ENCODE measurements around the gene BMP4.

The BMP4 gene

DNA sequence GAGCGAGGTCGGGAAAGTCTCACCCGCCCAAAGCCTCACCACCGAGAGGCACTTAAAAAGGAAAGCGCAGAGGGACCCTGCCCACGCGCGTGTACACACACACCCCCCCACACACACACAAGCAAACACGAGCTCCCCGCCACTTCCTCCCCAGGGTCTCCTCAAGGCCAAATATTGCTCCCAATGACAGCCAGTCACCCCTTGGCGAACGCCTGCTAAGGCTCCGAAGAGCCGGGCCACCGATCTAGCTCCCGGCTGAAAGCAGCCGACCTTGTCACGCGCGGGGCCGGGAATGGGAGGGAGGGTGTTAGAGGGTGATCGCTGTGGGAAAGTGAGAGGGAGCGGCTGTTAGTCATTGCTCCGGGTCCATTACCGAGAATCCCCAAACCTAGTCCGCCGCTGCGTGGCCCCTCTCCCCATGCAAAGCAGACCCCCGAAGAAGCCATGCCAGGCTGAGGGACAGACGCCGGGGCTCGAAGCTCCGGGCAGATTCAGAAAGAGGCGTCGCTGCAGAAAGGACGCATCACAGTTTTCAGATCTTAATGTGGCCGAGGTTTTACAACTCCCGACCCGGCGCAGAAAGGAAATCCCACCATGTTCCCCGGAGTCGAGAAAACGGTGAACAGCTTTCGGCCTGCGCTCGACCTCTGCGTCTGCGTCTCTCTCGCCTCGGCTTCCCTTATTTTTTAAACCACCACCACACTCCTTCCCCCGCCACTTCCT, 2.6 kb downstream of the BMP4 start:
- peaks cover 96% of the 10 kb centered on the region for H3K27me3 ChIP-seq (ENCODE audit: control insufficient read depth, insufficient read depth, low read length, poor library complexity, severe bottlenecking)
- H3K9me3 ChIP-seq (ENCODE audit: control insufficient read depth, low read length): no peaks in the 10 kb centered on the region
- peaks cover 12% of the 10 kb centered on the region for H3K4me1 ChIP-seq (ENCODE audit: control insufficient read depth, insufficient read depth, low read length)
- no peak overlapping the region for H3K27ac ChIP-seq (ENCODE audit: insufficient read depth, low read depth, low read length, poor library complexity, severe bottlenecking)
- 0% methylated on average over 51 of the region's 51 CpGs for WGBS, 2 experiments
- H3K4me3 ChIP-seq (ENCODE audit: insufficient read depth, low read depth, low read length): peak overlapping the region; percentile 61
- peaks cover 8% of the 10 kb centered on the region for H3K36me3 ChIP-seq (ENCODE audit: control insufficient read depth, insufficient read depth, low read length)

DNA sequence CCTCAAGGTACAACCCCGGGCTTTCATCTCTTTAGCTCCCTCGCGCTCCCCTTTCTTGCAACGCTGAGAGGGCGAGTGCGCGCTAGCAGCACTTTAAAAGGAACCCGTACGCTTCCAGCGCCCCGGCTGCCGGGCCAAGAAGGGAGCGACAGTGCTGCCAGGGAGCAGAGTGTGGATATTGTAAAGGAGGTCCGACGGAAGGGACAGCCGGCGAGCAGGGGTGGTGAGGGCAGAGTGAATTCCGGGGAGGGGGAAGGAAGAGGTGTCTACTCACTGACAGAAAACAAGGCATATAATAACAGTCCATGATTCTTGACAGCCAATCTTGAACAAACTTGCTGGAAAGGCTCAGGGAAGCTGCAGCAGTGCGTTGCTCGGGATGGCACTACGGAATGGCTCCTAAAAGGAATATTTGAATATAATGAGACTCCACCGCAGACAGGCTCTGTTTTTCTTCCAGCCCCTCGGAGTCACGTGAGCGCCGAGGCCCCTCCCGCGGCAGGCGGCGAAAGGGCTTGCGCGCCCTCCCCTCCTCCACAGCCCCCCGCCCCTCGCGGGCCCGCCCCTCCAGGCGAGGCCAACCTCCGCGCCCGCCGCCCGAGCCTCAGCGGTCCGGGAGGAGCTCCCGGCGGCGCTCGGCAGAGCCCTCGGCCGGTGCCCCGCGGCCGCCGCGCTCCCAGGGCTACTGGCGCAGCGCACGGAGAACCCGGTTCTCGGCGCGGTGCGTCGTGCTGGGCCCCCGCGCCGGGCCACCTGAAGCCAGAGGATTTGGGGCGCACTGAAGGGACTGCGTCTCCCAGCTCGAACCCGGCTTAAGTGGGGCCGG, 3.4 kb downstream of the BMP4 start:
- WGBS, 2 experiments: 0% methylated on average over 71 to 72 of the region's 72 CpGs
- H3K27me3 ChIP-seq (ENCODE audit: control insufficient read depth, insufficient read depth, low read length, poor library complexity, severe bottlenecking): peaks cover 98% of the 10 kb centered on the region
- peak overlapping the region; percentile 3 for H3K27ac ChIP-seq (ENCODE audit: insufficient read depth, low read depth, low read length, poor library complexity, severe bottlenecking)
- H3K9me3 ChIP-seq (ENCODE audit: control insufficient read depth, low read length): no peaks in the 10 kb centered on the region
- peaks cover 12% of the 10 kb centered on the region for H3K4me1 ChIP-seq (ENCODE audit: control insufficient read depth, insufficient read depth, low read length)
- H3K4me3 ChIP-seq (ENCODE audit: insufficient read depth, low read depth, low read length): peak overlapping the region; percentile 61
- H3K36me3 ChIP-seq (ENCODE audit: control insufficient read depth, insufficient read depth, low read length): peaks cover 12% of the 10 kb centered on the region

DNA sequence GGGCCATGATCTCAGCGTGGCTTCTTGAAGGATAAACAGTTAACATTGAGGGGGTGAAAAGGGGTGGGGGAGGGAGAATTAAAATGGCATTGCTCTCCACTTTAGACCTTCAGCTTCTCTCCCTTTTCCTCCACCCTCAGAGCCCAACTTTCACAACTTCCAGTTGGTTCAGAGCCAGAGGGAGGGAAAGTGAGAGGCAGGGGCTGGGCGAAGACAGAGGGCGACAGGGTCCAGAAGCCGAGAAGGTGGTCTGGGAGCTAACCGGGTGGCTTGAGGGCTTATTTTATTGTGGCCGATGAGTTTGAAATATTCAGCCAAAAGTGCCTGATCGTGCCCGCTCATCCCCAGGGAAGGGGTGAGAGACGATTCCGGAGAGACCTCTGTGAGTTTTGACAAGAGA, 4.1 kb downstream of the BMP4 start:
- H3K4me1 ChIP-seq (ENCODE audit: control insufficient read depth, insufficient read depth, low read length): peaks cover 14% of the 10 kb centered on the region
- peak overlapping the region; percentile 3 for H3K27ac ChIP-seq (ENCODE audit: insufficient read depth, low read depth, low read length, poor library complexity, severe bottlenecking)
- WGBS, 2 experiments: 2 to 5% methylated on average over 10 of the region's 10 CpGs
- peaks cover 98% of the 10 kb centered on the region for H3K27me3 ChIP-seq (ENCODE audit: control insufficient read depth, insufficient read depth, low read length, poor library complexity, severe bottlenecking)
- no peaks in the 10 kb centered on the region for H3K9me3 ChIP-seq (ENCODE audit: control insufficient read depth, low read length)
- H3K36me3 ChIP-seq (ENCODE audit: control insufficient read depth, insufficient read depth, low read length): peaks cover 12% of the 10 kb centered on the region
- H3K4me3 ChIP-seq (ENCODE audit: insufficient read depth, low read depth, low read length): peak overlapping the region; percentile 61

DNA sequence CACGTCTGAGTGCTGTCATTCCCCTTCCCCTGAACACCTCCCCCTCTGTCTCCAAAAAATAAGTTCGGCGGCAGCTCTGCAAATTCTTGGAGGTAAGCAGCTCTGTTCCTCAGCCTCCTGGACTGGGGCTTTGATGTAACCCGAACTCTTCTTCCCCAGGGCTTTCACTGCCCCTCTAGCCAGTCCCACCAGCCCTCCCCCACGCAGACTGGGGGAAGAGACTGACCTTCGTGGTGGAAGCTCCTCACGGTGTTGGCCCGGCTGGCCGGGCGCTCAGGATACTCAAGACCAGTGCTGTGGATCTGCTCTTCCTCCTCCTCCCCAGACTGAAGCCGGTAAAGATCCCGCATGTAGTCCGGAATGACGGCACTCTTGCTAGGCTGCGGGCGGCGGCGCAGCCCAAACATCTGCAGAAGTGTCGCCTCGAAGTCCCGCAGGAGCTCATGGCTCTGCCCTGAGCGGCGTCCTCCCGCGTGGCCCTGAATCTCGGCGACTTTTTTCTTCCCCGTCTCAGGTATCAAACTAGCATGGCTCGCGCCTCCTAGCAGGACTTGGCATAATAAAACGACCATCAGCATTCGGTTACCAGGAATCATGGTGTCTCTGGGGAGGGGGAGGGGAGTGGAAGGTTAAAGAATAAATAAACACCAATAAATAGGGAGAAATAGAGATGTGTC, 4.9 kb downstream of the BMP4 start:
- H3K4me3 ChIP-seq (ENCODE audit: insufficient read depth, low read depth, low read length): peak overlapping the region; percentile 61
- H3K27me3 ChIP-seq (ENCODE audit: control insufficient read depth, insufficient read depth, low read length, poor library complexity, severe bottlenecking): peaks cover 98% of the 10 kb centered on the region

DNA sequence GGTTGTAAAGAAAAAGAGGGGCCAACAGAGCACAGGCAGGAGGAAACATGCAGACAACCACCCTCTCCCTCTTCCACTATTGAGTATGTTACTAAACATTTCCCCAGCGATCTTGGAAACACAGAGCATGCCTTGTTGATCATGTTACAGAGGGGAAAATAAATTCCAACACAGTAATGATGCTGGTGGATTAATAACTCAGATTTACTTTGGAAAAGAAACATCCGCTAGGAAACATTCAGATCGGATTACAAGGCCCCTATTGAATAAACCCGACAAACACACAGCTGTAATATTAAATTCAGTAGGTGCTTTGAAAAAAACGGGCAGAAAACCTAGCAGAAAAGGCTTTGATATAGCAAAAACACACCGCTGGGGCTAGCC, 5.4 kb downstream of the BMP4 start:
- H3K27ac ChIP-seq (ENCODE audit: insufficient read depth, low read depth, low read length, poor library complexity, severe bottlenecking): no peak overlapping the region
- H3K9me3 ChIP-seq (ENCODE audit: control insufficient read depth, low read length): no peaks in the 10 kb centered on the region
- peaks cover 98% of the 10 kb centered on the region for H3K27me3 ChIP-seq (ENCODE audit: control insufficient read depth, insufficient read depth, low read length, poor library complexity, severe bottlenecking)
- H3K36me3 ChIP-seq (ENCODE audit: control insufficient read depth, insufficient read depth, low read length): peaks cover 12% of the 10 kb centered on the region
- peak overlapping the region; percentile 61 for H3K4me3 ChIP-seq (ENCODE audit: insufficient read depth, low read depth, low read length)
- H3K4me1 ChIP-seq (ENCODE audit: control insufficient read depth, insufficient read depth, low read length): peaks cover 20% of the 10 kb centered on the region
- WGBS, 2 experiments: 32 to 45% methylated on average over 6 of the region's 6 CpGs

More for the DNA sequence above, 4.9 kb downstream of the BMP4 start:
- no peak overlapping the region for H3K27ac ChIP-seq (ENCODE audit: insufficient read depth, low read depth, low read length, poor library complexity, severe bottlenecking)
- 1 to 2% methylated on average over 32 of the region's 32 CpGs for WGBS, 2 experiments
- H3K9me3 ChIP-seq (ENCODE audit: control insufficient read depth, low read length): no peaks in the 10 kb centered on the region
- H3K36me3 ChIP-seq (ENCODE audit: control insufficient read depth, insufficient read depth, low read length): peaks cover 12% of the 10 kb centered on the region
- peaks cover 17% of the 10 kb centered on the region for H3K4me1 ChIP-seq (ENCODE audit: control insufficient read depth, insufficient read depth, low read length)

DNA sequence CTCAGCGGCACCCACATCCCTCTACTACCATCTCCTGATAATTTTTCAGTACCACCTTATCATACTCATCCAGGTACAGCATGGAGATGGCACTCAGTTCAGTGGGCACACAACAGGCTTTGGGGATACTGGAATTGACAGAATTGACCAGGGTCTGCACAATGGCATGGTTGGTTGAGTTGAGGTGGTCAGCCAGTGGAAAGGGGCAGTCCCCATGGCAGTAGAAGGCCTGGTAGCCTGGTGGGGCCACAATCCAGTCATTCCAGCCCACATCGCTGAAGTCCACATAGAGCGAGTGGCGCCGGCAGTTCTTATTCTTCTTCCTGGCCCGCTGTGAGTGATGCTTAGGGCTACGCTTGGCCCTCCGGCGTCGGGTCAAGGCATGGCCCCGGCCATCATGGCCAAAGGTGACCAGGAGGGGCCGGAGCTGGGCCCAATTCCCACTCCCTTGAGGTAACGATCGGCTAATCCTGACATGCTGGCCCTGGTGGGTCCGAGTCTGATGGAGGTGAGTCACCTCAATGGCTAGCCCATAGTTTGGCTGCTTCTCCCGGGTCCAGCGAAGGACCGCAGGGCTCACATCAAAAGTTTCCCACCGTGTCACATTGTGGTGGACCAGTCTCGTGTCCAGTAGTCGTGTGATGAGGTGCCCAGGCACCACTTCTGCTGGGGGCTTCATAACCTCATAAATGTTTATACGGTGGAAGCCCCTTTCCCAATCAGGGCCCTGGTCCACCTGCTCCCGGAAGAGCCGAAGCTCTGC, 6.4 kb downstream of the BMP4 start:
- Histone ChIP-seq H3K27ac (ENCODE audit: insufficient read depth, low read depth, low read length, poor library complexity, severe bottlenecking) (no peak overlapping the region), H3K27me3 (ENCODE audit: control insufficient read depth, insufficient read depth, low read length, poor library complexity, severe bottlenecking) (peaks cover 98% of the 10 kb centered on the region), H3K4me3 (ENCODE audit: insufficient read depth, low read depth, low read length) (no peak overlapping the region), H3K4me1 (ENCODE audit: control insufficient read depth, insufficient read depth, low read length) (peaks cover 22% of the 10 kb centered on the region), H3K9me3 (ENCODE audit: control insufficient read depth, low read length) (no peaks in the 10 kb centered on the region), H3K36me3 (ENCODE audit: control insufficient read depth, insufficient read depth, low read length) (peaks cover 12% of the 10 kb centered on the region)
- WGBS, 2 experiments: 95 to 96% methylated on average over 23 to 24 of the region's 24 CpGs

DNA sequence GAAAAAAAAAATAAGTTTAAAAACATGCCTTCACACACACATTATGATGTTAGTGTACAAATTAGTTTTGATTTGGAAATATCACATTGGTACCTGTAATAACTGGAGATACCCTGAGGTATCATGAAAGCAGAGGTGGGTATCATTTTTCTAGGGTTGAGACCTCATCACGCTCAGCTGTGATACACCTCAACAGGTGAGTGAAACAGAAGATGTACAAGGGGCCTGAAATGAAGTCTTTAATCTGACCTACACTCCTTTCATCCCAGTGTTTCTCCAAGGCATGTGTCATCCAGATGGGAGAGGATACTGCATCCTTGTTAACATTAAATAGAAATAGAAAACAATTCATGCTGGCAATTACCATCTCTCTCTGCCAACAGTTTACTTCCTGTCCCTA, 7.4 kb downstream of the BMP4 start:
- peaks cover 18% of the 10 kb centered on the region for H3K4me1 ChIP-seq (ENCODE audit: control insufficient read depth, insufficient read depth, low read length)
- 91 to 96% methylated on average over 1 of the region's 1 CpG for WGBS, 2 experiments
- peaks cover 96% of the 10 kb centered on the region for H3K27me3 ChIP-seq (ENCODE audit: control insufficient read depth, insufficient read depth, low read length, poor library complexity, severe bottlenecking)

DNA sequence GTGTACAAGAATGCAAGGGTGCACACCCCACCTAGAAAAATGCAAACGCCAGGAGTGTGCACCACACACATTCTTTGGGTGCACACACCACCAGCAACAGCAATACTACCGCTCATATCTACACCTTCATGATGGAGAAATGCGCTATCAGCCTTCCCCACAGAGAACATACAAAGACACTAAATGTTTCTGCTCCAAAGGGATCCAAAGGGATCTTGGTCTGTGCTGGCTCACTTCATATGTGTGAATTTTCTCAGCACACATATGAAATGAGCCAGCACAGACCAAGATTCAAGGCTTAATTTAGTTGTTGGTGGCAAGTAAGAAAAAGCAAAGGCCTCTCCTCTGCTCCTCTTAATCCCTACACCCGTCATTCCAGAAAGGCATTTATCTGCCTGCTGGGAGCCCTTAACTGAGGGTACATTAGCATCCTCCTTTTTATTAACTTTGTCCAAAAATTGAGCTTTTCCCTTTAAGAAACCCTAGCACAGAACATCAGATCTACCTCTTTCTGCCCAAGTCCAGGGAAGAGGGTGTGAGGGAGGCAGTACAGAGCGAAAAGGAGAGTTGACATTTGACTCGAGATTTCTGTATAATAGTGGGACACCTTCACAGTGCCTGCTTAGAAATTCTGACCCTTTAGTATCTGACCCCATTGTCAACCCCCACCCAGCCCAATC, 8.3 kb downstream of the BMP4 start:
- peaks cover 12% of the 10 kb centered on the region for H3K36me3 ChIP-seq (ENCODE audit: control insufficient read depth, insufficient read depth, low read length)
- WGBS, 2 experiments: 67 to 72% methylated on average over 6 of the region's 6 CpGs
- H3K27ac ChIP-seq (ENCODE audit: insufficient read depth, low read depth, low read length, poor library complexity, severe bottlenecking): no peak overlapping the region
- peaks cover 20% of the 10 kb centered on the region for H3K4me1 ChIP-seq (ENCODE audit: control insufficient read depth, insufficient read depth, low read length)
- H3K4me3 ChIP-seq (ENCODE audit: insufficient read depth, low read depth, low read length): no peak overlapping the region
- H3K9me3 ChIP-seq (ENCODE audit: control insufficient read depth, low read length): no peaks in the 10 kb centered on the region
- H3K27me3 ChIP-seq (ENCODE audit: control insufficient read depth, insufficient read depth, low read length, poor library complexity, severe bottlenecking): peaks cover 88% of the 10 kb centered on the region

More for the DNA sequence above, 7.4 kb downstream of the BMP4 start:
- Histone ChIP-seq H3K9me3 (ENCODE audit: control insufficient read depth, low read length) (no peaks in the 10 kb centered on the region), H3K4me3 (ENCODE audit: insufficient read depth, low read depth, low read length) (no peak overlapping the region), H3K36me3 (ENCODE audit: control insufficient read depth, insufficient read depth, low read length) (peaks cover 12% of the 10 kb centered on the region), H3K27ac (ENCODE audit: insufficient read depth, low read depth, low read length, poor library complexity, severe bottlenecking) (no peak overlapping the region)

DNA sequence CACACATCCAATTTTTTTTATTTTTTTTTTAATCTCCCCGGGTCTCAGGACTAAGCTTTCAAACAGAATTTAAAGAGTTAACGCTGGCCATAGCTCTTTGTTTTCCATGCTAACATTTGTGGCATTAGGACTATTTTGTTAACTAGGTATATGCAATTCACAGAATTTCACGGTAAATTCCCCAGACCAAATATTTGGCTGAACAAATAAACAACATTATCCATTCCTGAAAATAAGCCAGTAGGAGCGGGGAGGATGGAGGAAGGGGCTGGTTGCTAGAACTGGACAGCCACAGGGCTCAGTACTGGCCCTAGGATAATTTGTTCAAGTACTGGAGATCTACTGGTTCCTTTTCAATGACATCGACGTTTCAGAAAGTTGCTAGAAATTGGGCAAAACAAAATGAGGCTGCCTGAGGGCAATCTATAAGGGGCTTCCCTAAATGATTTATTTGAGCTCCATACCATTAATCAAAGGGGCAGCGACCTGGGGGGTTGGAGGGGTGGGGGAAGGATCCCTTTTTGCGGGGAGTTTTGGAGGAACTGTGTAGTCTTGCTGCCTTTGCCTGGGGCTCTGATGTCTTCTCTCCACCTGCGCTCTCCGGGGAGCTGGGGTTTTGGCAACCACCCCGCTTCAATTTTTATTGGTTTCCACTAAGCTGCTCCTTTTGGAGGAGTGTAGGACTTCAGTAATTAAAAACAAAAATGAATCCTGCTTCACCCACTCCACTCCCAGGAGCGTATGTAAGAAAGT, 9.0 kb downstream of the BMP4 start:
- Histone ChIP-seq H3K27ac (ENCODE audit: insufficient read depth, low read depth, low read length, poor library complexity, severe bottlenecking) (no peak overlapping the region), H3K27me3 (ENCODE audit: control insufficient read depth, insufficient read depth, low read length, poor library complexity, severe bottlenecking) (peaks cover 81% of the 10 kb centered on the region), H3K4me1 (ENCODE audit: control insufficient read depth, insufficient read depth, low read length) (peaks cover 28% of the 10 kb centered on the region), H3K9me3 (ENCODE audit: control insufficient read depth, low read length) (no peaks in the 10 kb centered on the region), H3K36me3 (ENCODE audit: control insufficient read depth, insufficient read depth, low read length) (peaks cover 12% of the 10 kb centered on the region), H3K4me3 (ENCODE audit: insufficient read depth, low read depth, low read length) (no peak overlapping the region)
- WGBS, 2 experiments: 41 to 54% methylated on average over 11 to 12 of the region's 12 CpGs
